ENCODE data around the gene DNM3.
"Not testable (repeated sequence)": the region's sequence is repeated elsewhere in the genome, so short reads cannot be mapped to it uniquely, and the experiment has no call there.

The DNM3 gene

DNA sequence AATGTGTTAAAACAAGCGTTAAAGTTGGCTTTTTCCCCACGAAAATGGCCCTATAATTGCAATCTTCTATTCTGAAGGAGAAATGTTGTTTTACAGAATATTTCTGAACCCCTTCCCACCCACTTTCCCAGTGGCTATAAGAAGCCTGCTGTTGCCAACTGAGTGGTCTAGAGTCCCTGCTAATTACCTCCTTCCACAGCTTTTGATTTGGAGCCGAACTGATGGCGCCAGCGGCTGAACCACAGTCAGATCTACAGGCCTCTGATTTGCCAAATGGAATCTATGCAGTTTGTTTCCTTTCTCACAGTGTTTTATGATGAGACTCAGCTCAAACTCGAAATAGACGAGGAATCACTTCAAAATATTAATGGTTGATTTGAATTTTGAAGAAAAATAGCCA is 503.1 kb downstream of the DNM3 start:
- DNase-seq, result no peak

DNA sequence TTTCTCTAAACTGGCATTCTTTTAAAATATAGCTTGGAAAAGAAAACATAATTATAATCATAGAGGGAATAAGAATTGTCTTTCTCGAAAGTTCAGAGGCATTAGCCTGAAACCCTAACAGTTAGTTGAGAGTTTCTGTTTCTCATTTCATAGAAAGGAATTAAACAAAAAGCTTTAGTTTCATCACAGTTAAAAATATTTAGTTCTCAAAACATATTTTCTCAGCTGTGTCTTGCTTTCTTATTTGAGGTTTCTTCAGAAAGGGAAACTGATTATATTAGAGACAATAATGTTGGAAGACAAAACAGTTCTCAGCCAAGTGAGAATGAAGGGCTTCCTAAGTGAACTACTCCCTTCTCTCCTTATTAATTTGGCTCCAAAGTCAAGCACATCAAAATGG is 503.8 kb downstream of the DNM3 start:
- DNase-seq, result no peak

DNA sequence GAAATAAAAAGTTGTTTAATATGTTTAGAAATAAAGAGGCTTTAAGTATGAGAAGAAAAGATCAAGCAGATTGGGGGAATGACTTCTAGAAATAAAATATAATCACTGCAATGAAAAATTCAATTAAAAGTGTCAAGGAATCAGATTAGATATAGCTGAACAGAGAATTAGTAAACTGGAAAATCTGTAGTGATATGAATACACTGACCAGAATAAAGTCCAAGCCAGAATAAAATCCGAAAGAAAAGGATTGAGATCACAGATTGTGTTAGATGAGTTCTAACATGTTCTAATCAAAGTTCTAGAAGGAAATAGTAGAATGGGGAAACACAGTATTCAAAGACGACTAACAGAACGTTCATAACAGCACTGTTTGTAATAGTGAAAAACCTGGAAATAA is 506.1 kb downstream of the DNM3 start:
- DNase-seq, result no peak

DNA sequence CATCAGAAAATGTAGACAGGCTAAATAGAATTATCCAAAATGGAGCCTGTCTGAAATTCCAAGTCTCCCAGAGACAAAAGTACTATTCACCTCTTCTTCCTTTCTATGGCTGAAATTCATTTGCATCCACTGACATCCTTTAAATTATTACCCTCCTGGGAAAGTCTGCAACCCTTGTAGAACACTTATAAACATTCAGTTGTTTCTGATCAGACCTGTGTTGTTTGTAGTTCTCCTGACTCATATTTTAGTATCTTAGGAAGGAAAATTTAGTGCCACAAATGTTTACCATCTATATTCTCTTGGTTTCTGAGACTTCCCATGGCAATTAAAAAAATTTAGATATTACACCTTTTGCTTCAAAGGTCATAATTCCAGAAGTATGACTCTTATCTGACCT is 509.6 kb downstream of the DNM3 start:
- DNase-seq, result no peak

DNA sequence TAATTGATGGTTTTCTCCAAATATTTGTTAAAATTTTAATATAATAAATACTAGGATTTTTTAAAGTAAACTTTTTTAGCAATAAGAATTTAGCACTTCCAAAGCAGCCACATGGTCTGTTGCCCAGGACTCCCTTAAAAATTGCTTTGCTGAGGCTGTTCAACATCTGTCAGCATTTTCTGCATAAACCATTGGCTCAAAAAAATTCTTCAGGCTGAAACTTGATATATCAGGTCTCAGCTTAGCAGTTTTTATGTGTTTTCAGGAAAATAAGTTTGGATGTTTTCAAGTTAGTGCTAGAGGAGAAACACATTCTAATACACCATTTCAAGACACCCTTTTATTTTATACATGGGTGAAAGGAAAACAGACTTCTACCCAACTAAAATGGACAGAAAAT is 510.0 kb downstream of the DNM3 start:
- DNase-seq, result no peak

DNA sequence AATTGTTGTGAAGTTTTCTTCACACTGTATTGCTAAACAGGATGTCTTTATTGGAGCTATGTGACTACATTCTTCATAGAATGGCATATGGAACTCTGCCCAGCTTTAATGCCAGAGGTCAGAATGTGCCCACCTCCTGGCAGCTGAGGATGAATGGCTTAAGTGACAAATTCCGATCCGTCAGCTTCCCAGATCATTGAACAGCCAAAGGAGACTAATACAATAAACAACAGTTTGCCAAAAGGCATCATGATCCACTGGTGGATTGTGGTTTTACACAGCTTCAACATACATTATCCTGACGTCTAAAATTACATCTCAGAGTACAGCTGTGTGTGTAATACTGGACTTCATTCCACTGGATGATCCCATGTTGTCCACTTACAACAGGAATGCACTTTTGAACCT is 510.5 kb downstream of the DNM3 start:
- DNase-seq, result no peak

DNA sequence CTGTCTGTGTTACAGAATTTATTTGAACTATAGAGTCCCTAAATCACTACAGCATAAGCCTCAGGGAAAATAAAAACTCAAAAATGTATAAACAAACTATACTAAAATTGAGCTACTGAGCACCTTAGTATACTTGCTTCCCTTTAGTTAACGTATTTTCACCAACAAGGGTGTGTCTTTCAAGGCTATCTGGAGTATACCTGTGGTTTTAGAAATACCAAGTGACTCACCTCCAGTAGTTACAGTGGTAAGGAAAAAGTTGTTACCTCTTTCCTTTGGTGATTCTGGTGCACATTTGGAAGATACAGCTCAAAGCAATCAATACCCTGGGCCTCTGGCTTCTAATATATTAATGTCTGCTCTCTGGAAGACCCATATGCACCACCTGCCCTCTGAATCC is 511.1 kb downstream of the DNM3 start:
- DNase-seq, result no peak

DNA sequence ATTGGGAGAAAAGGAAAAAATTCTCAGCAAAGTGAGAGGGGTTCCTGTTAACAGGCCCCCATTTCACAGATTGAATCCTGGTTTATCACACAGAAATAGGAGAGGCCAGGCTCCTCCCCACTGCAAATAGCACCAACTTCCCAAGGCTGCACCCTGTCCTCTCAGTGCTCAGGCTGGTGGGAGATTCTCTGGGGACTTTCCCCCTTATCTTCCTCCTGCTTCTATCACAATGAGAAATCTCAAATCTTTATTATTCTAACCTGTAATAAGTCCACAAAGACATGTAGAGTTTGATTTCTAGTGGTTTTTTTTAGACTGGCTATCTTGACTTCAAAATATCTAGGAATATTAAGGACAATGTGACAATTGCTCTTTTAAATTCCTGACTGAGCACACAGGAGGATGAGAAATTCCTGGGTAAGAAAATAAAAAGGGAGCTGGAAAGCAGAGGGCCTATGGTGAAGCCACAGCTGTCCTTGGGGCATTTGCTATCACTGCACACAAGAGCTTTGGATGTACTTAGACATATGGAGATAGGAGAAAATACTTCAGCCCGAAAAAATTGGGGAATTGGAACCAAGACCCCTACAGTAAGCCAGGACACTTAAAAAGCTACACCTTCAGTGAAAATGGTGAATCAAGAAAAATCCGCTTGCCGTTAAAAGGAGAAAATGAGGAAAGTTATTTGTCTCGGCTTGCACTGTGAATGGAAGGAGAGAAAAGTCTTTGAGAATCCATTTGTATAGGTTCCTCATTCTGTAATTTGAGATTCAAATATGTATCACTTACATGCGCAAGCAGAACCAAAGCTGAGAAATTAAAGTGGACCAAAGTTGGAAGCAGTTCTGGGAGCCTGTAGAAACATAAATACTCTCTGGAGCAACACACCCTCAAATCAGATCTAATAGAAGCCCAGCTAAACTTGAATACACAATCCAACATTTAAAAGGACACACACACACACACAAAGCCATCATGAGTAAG is 513.3 kb downstream of the DNM3 start:
- no peak for DNase-seq

DNA sequence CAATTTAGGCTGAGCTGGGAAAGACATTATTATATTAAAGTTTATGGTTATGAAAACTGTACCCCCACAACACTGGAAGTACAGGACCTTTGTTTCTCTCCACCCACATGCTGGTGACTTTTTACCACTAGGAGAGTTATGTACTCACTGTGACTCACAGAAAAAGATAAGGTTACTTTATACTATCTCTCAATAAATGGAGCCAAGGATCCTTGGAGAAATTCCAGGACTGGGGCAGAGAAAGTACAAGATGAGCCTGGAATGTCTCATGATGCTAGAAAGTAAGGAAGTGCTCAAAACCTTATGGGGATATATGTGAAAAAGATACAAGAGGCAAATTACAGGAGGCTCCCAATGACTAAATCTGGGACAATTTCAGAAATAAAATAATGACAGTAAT is 515.3 kb downstream of the DNM3 start:
- DNase-seq, result no peak

DNA sequence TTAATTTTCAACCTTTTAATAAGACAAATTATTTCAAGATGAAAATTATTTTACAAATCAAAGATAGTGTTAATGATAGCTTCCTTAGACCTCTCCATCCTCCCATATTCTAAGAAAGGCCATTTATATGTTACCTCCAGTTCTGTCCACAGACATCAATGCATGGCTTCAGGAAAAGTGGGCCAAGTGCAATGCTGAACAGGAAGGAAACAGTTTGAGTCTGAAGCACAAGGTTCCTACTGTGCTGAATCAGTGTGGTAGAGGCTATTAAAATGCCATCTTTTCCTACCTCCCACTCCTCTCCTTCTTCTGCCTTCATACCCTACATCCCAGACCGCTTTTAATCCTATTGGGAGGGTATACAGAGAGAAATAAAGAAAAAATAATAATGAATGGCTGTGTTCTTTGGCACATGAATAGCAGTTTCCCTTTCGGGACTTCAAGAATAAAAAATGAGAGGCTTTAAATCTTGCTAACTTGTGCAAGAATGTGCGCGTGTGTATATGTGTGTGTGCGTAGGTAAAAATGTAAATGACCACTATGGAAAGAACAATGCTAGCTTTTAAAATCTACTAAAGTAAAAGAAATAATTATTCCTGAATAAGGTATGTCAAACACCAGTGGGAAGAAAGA is 516.6 kb downstream of the DNM3 start:
- no peak for DNase-seq

DNA sequence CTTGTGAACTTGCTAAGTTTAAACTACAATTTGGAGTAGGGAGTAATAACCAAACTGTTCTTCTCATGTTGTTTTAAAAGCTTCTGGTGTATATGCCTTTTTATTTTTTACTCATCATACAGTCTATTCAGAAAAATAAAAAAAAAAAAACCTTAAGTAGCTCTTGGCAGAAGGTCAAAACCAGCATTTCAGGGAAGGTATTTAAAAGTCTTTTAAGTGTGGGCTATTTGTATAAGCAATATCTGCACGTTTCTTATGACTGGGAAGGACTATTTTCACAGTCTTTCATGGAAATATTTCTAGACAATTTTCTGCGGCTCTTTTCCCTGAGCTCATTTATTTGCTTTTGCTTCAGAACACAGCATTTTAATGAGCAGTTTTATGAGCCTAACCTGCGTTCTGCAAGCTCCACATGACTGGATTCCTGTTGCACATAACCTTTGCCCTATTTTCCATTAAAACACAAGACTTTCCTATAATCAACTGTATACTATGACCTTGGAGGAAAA is 518.2 kb downstream of the DNM3 start:
- no peak for DNase-seq

DNA sequence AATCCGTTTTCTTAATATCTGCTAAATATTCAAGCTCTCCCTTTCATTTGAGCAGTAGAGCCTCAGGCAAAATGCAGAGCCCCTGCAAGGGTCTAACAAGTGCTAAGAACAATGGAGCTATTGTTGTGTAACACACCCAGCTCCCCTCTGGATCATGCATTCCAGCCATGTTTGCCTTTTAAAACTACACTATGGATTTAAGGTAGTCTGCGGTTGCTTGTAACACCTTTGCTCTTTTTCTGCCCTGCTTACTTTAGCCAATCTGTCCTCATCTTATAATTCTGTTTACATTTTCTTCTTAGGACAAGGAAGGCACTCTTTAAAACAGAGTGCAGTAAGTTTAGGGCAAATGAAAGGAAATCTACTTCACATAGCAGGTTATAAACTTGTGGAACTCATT is 519.2 kb downstream of the DNM3 start:
- no peak for DNase-seq

DNA sequence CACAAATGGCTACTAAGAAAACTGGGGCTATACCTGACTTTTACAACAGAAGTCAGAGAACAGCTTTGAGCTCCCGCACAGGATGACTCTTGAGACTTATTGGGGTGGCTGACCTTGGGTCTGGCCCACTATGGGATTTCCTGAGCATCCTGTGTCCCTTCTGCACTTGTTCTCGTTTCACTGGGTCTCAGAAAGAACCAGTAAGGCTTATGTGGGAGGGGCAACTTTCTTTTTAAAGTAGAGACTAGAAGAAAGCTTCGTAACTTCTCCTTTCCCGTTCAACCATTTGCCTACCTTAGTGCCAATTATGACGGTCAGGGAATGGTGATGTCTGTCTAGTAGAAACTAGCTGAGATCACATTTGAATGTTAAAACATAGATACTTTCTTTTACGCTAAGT is 519.7 kb downstream of the DNM3 start:
- no peak for DNase-seq

DNA sequence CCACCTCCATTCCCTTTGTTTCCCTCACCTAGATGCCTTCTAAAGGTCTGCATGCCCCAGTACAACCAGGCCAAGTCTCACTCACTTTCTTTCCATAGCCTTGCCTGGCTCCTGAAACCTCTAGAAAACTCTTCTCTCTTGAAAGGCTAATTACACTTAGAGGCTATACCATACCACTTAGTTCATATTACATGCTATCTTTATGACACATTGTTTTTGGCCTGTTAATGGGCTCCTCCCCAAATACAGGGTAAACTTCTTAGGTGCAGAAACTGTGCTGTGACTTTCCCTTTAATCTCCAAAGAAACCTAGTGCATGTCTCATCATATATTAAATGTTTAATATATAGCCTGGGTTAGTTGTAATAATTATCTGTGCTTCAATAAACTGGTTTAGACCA is 522.6 kb downstream of the DNM3 start:
- DNase-seq, result no peak

DNA sequence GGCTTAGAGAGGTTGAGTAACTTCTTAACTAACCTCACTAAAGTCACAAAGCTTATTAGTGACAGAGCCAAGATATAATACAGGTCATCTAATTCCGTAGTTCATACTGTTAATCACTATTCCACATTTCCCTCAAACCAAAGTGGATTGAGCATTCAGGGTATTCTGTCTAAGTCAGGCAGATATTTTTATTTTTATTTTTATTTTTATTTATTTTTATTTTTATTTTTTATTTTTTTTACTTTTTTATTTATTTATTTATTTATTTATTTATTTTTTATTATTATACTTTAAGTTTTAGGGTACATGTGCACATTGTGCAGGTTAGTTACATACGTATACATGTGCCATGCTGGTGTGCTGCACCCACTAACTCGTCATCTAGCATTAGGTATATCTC is 530.3 kb downstream of the DNM3 start:
- DNase-seq, result not testable (repeated sequence)

DNA sequence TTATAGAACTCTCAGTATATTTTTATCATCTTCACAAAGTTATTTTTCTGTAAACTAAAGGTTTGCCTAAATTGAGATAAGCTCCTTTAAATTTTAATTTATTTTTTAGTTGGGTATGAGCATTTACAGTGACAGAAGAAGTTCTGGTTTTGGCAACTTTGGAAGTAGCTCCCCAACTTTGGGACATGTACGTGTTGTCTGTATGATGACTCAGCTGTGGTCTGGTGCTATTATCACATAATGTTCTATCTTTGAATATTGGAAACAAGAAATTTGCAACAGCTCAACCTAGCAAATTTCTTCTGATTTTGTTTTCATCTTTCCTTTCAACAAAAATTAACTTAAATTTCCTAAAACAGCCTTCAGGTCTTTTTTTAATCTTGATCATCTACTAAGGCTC is 532.6 kb downstream of the DNM3 start:
- no peak for DNase-seq

DNA sequence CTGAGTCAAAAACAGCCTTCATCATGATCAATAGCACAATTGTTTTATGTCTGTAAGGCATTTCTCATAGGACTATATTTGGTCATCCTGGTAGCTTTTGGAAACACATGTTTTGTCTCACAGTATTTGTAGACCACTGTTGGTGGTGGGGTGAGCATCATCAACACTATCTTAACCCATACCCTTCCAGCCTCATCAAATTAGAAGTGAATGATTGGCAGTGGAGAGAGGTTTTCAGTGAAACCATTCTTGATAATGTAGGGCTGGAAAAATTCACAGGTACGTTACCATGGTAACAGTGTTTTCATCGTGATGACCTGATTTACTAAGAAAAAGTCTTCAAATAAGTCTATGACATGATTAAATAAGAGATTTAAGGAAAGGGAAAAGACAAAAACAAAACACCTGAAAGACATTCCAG is 533.9 kb downstream of the DNM3 start:
- DNase-seq, result no peak

DNA sequence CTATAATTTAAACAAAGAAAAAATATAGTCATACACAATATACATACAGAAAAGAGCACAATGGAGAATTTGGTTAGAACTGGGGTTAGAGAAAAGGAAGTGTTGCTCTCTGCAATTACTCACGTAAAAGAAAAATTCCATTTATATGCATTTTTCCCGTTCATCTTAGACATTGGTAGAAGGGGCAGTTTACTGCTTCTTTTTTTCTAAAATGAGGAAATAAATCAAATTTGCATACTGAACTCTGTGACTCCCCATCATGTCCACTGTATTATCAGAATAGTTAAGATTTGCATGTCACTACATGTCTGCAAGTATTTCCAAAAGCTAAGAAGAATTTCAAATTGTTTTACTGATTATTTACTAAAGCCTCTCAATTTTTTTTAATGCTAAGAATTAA is 535.1 kb downstream of the DNM3 start:
- DNase-seq, result no peak

DNA sequence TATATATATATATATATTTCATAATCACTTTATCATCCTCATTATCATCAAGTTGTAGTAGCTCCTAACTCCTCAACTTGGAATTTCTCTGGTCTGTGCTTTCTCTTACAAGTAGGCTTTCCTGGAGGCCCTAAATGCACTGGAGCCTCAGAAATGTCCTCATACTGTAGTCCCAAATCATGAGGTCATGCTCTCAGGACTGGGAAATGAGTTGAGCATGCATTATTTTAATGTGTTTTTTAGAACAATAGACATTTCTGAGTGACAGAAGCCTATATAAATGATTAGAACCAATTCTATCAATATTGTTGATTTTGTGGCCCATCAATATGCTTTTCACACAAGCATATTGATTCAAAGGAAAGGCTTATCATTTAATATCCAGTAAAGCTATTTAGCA is 536.3 kb downstream of the DNM3 start:
- DNase-seq, result no peak

DNA sequence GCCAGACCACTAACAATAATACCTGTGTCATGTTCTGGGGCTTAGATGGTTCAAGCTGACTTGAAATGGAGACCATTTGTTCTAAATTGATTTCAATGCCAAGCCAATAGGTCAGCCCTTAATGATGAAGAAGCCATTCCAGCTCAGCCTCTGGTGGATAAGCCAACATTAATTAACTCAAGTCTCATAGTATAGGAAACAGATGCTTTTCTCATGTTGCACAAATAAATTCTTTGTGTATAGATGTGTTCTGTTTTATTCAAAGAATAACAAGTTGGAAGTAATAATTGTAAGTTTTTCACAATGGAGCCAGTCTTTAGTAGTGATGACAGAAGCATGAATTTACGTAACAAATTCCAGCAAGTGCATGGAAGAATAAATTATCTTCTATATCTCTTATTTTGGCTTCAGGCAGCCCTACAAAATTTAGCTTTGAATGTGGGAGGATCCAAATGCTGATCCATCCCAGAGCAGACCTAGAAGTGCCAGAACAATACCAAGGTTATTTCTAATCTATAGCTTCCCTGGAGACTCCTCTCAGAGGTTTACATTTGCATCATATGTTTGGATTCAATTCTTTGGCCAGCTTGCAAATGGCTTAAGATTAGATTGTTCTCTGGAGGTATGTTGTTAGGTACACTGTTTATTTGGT is 536.9 kb downstream of the DNM3 start:
- DNase-seq, result no peak

DNA sequence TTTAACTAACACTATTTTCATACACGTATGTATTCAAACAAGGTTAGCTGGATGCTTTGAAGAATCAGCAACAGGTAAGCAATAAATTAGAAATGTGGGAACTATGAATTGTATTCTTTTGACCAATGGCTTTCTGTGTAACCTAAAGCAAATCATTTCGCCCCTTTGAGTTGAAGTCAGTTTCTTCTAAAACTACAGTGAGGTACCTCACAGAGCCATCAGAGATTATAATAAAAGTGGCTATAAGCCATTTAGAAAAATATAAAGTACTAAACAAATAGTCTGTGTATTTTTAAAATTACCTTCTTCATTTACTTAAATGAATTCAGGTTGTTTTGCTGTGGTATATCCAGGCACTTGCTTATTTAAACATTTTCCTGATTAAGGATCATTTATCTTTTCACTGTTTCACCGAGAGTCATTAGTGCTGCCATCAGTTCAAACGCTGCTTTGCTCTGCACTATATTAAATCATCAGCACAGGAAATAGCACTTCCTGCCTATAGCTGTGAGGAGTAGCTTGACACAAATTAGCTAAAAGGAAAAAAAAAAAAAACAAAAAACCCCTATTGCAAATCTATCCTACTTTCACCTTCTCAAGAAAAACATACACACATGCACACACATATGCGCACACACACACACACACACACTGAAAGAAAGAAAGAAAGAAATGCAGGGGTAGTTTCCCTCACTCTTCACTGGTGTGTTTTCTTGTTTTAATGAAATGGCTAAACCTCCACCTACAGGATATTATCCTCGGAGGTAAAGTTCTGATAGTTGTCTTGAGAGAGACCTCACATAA is 539.3 kb downstream of the DNM3 start:
- no peak for DNase-seq

DNA sequence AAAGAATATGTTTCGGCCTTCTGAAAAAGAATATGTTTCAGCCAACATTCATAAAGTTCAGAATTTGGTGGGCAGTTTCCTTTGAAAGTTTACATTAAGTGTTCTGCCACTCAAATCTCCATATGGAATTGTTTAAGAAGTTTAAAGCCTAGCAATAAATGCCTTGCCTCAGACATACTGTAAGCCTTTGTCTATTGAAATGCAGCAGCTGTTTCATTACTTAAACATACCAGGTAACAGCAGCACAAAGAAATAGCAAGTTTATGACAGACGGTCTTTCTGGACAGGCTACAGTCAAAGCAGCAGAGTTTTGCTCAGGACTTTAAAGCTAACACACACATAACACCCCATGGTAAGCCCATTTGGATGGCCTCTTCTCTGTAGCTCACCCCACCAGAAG is 540.6 kb downstream of the DNM3 start:
- no peak for DNase-seq

DNA sequence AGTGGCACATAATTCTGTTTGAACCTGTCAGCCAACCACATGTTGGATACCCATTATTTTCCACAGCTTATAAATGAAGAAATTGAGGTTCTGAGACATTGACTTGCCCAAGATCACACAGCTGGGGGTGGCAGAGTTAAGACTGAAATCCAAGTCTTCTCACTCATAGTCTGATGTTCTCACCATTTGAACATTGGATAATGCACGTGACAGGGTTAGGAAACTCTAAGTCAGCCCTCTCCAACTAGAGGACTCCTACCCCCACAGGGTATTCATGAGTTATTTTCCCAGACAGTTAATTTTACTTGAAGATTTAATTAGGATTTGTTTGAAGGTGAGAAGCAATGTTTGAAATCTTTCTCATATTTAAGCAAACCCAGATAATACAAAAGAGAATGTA is 541.1 kb downstream of the DNM3 start:
- DNase-seq, result no peak
